B cell (primary cell): ENCODE data around the gene TMEM44. TPM values are rescaled to one million over a fixed set of nuclear protein-coding genes. Genes with fewer than 3 reads are reported as not detected.
A peak's percentile ranks its signal among the peaks of the same experiment; 100 is the strongest.

Experiments used
- ATAC-seq: fragments of 200-7000 bp; cut with Tn5 transposase; one replicate; pipeline ENCODE4 v1.10.0; 2021; ENCODE audit warnings: low read depth, mild to moderate bottlenecking, moderate number of reproducible peaks, moderate library complexity
- CTCF ChIA-PET: fragments of 350-600 bp; sonication (Branson Sonifier 250); formaldehyde crosslinking; loops from one replicate; lab custom pipeline; 2021; ENCODE audit warnings: antibody characterized with exemption, inconsistent platforms; lab: Charles Lee
- POLR2A ChIA-PET: fragments of 350-600 bp; sonication (Branson Sonifier 250); formaldehyde crosslinking; loops from one replicate; lab custom pipeline; 2021; ENCODE audit warnings: antibody characterized with exemption; lab: Charles Lee
- DNase-seq: peaks from one replicate; pipeline ENCODE4 v3.0.0; 2013
- H2AFZ ChIP-seq: 2 replicates; pipeline ENCODE4 v1.6.1; 2012; ENCODE audit warnings: mild to moderate bottlenecking, low read depth, low read length; ENCODE audit not compliant: insufficient read depth, poor library complexity, severe bottlenecking
- H3K27ac ChIP-seq, 2 donors: 1 replicate in 1 of 2; 2 replicates in 1 of 2; pipeline ENCODE4 v1.5.1; 2012 to 2013; ENCODE audit warnings: low read length in 2 of 2, mild to moderate bottlenecking in 2 of 2, moderate library complexity in 1 of 2
- H3K27me3 ChIP-seq, 4 experiments: fragments of 200-600 bp in 1 of 4; sonication (generic) in 1 of 4; replicated peaks in 1 of 4; 1 replicate in 2 of 4; 2 replicates in 2 of 4; pipeline versions ENCODE4 v1.6.1 to v1.7.0; 2013 to 2016; ENCODE audit warnings: low read length in 3 of 4, mild to moderate bottlenecking in 2 of 4, mixed read lengths in 1 of 4, moderate library complexity in 1 of 4; ENCODE audit not compliant: insufficient read depth in 4 of 4, control insufficient read depth in 3 of 4; ENCODE audit errors: control extremely low read depth in 1 of 4
- H3K36me3 ChIP-seq, 2 experiments: replicated peaks in 1 of 2; 1 replicate in 1 of 2; 2 replicates in 1 of 2; pipeline versions ENCODE4 v1.6.1 to v1.7.1; 2013; ENCODE audit warnings: low read length in 1 of 2; ENCODE audit not compliant: insufficient read depth in 2 of 2, control insufficient read depth in 1 of 2; ENCODE audit errors: control extremely low read depth in 1 of 2, extremely low read depth in 1 of 2
- H3K4me1 ChIP-seq, 2 donors: fragments of 200-600 bp in 1 of 2; sonication (generic) in 1 of 2; 1 replicate in 1 of 2; 2 replicates in 1 of 2; pipeline versions ENCODE4 v1.5.1 to v1.6.1; 2013 to 2017; ENCODE audit warnings: low read length in 2 of 2; ENCODE audit not compliant: control insufficient read depth in 2 of 2, insufficient read depth in 2 of 2
- H3K4me2 ChIP-seq: replicated peaks from 2 replicates; pipeline ENCODE3; 2012; ENCODE audit warnings: mild to moderate bottlenecking, low read depth, low read length; ENCODE audit not compliant: poor library complexity, severe bottlenecking
- H3K4me3 ChIP-seq, 5 experiments: fragments of 200-600 bp in 1 of 5; sonication (generic) in 1 of 5; 1 replicate in 3 of 5; 2 replicates in 2 of 5; pipeline versions ENCODE4 v1.5.1 to v1.7.0; 2011 to 2016; ENCODE audit warnings: low read length in 4 of 5, mild to moderate bottlenecking in 4 of 5, low read depth in 2 of 5, control low read depth in 1 of 5, moderate library complexity in 1 of 5; ENCODE audit not compliant: insufficient read depth in 1 of 5; ENCODE audit errors: control extremely low read depth in 1 of 5, extremely low read depth in 1 of 5
- H3K79me2 ChIP-seq: fragments of 200-600 bp; sonication (generic); one replicate; pipeline ENCODE4 v1.6.0; 2016; ENCODE audit warnings: low read length; ENCODE audit not compliant: control insufficient read depth, insufficient read depth
- H3K9ac ChIP-seq: fragments of 200-600 bp; sonication (generic); 2 replicates; pipeline ENCODE4 v1.6.1; 2017; ENCODE audit warnings: mild to moderate bottlenecking, low read length, moderate library complexity
- H3K9me3 ChIP-seq, 3 donors: one replicate each; pipeline versions ENCODE4 v1.6.1 to v1.7.1; 2013; ENCODE audit warnings: low read length in 2 of 3; ENCODE audit not compliant: control insufficient read depth in 2 of 3, insufficient read depth in 1 of 3; ENCODE audit errors: control extremely low read depth in 1 of 3
- H4K20me1 ChIP-seq: 2 replicates; pipeline ENCODE4 v1.6.0; 2012; ENCODE audit warnings: mild to moderate bottlenecking, low read length; ENCODE audit not compliant: insufficient read depth, control insufficient read depth, poor library complexity, severe bottlenecking
- H3K27ac Mint-ChIP-seq: one replicate; pipeline ENCODE4 v1.8.0; 2021; ENCODE audit warnings: mixed read lengths
- H3K27me3 Mint-ChIP-seq: one replicate; pipeline ENCODE4 v1.8.0; 2021; ENCODE audit warnings: mixed read lengths
- H3K4me1 Mint-ChIP-seq: one replicate; pipeline ENCODE4 v1.8.0; 2021; ENCODE audit warnings: mixed read lengths
- H3K4me3 Mint-ChIP-seq: one replicate; pipeline ENCODE4 v1.8.0; 2021; ENCODE audit warnings: mixed read lengths
- H3K9me3 Mint-ChIP-seq: one replicate; pipeline ENCODE4 v1.8.0; 2022; ENCODE audit warnings: mixed read lengths; ENCODE audit not compliant: insufficient read depth
- EZH2 ChIP-seq: IDR thresholded peaks from 2 replicates; pipeline ENCODE4 v1.6.1; 2012; ENCODE audit warnings: borderline replicate concordance, low read depth, mild to moderate bottlenecking, moderate library complexity, low read length; ENCODE audit not compliant: insufficient read depth, poor library complexity, severe bottlenecking
- WGBS: methylation state at CpG from one replicate; pipeline ENCODE4 v1.1.5; 2013; ENCODE audit warnings: missing lambda C conversion rate; ENCODE audit not compliant: insufficient coverage; 5-methylcytosine and 5-hydroxymethylcytosine counted together
- intact Hi-C: fragments of 100-400 bp; cut with micrococcal nuclease; formaldehyde crosslinking; loops from one replicate; pipeline ENCODE4 v1.10.0; 2022
- polyA plus RNA-seq: library from polyadenylated mRNA; depleted of rRNA; stranded (reverse); fragments of >200 nt; gene quantifications from 2 replicates; pipeline ENCODE4 v1.2.3, GENCODE V29; 2012
- total RNA-seq, 2 donors: library from RNA; stranded (reverse); fragments of 120-200 nt in 1 of 2; gene quantifications; 1 replicate in 1 of 2; 2 replicates in 1 of 2; pipeline versions ENCODE4 v1.2.3 to v1.2.4, GENCODE V29; 2013 to 2022
- TF ChIP-seq, protein P1 (sequence below): fragments of 200-600 bp; IDR thresholded peaks from one replicate; pipeline ENCODE4 v1.8.0; 2022; ENCODE audit warnings: antibody characterized with exemption, mild to moderate bottlenecking

The TMEM44 gene
- total and polyA plus RNA-seq, 2 donors (not counting 1 experiment from before 2014, with no cell fraction given) = 4.1 to 7.5 TPM

DNA sequence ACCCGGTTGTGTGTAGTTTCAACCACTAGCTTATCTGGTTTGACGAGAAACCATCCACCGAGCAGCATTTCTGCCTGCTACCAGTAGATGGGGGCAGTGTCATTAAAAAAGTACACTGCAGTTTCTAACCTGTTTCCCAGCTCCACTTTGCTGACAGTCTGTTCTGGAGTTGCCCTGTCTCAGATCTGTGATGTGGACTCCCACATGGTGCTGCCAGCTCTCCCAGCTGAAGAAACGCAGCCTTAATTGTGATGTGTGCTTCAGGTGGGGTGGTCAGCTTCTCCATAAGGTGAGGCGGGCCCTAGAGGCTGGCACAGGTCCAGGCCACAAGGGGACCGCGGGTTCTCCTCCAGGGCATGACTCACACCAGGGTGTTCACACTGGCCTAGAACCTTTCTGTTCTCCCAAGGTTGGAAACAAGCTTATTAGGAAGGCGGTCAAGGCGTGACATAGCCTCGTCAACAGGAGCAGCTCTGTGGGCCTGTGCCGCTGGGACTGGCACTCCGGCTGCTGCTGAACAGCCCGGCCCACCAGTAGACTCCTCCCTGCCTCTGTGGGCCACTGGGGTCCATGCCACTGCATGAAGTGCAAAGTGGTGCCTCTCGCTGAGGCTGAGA is 49.6 kb upstream of the TMEM44 start:
- Mint-ChIP-seq H3K4me1 (peaks cover 43% of the 10 kb centered on the region), H3K27me3 (no peaks in the 10 kb centered on the region), H3K27ac (peak overlapping the region; percentile 26), H3K9me3 (no peaks in the 10 kb centered on the region), H3K4me3 (peak overlapping the region; percentile 23)
- ATAC-seq (peak; percentile 37), DNase-seq (peak; percentile 87)
- ChIA-PET CTCF (interaction anchor here (0.6 to 13.4 kb wide), 84 partner anchors 9 to 859 kb away, joined by 3 to 231 read pairs (median 4); partner anchors contain the start of genes LSG1 and XXYLT1), POLR2A (interaction anchor here (0.7 to 1.4 kb wide), 7 partner anchors 8 to 861 kb away, joined by 3 to 9 read pairs (median 4); partner anchors contain the start of genes LSG1, PPP1R2 and XXYLT1)
- no peak overlapping the region for H3K4me3 ChIP-seq
- H3K9me3 ChIP-seq = peaks cover 0 to 5% (median 0%) of the 10 kb centered on the region in 3 donors
- H3K4me1 ChIP-seq = peaks cover 15 to 29% of the 10 kb centered on the region in 2 donors
- H3K27ac ChIP-seq = no peak overlapping the region
- WGBS = 55% methylated on average over 14 of the region's 14 CpGs
- no peaks in the 10 kb centered on the region for H3K27me3 ChIP-seq
- peaks cover 42% of the 10 kb centered on the region for H3K79me2 ChIP-seq
- H4K20me1 ChIP-seq = peaks cover 19% of the 10 kb centered on the region
- H3K9ac ChIP-seq = no peak overlapping the region
- peak overlapping the region; percentile 29 for H2AFZ ChIP-seq
- TF ChIP-seq, protein P1, sequence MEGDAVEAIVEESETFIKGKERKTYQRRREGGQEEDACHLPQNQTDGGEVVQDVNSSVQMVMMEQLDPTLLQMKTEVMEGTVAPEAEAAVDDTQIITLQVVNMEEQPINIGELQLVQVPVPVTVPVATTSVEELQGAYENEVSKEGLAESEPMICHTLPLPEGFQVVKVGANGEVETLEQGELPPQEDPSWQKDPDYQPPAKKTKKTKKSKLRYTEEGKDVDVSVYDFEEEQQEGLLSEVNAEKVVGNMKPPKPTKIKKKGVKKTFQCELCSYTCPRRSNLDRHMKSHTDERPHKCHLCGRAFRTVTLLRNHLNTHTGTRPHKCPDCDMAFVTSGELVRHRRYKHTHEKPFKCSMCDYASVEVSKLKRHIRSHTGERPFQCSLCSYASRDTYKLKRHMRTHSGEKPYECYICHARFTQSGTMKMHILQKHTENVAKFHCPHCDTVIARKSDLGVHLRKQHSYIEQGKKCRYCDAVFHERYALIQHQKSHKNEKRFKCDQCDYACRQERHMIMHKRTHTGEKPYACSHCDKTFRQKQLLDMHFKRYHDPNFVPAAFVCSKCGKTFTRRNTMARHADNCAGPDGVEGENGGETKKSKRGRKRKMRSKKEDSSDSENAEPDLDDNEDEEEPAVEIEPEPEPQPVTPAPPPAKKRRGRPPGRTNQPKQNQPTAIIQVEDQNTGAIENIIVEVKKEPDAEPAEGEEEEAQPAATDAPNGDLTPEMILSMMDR = peak; percentile 90
- no peak for TF ChIP-seq EZH2
- H3K4me2 ChIP-seq = peak overlapping the region; percentile 46
- intact Hi-C loops = loop anchor here (1.0 to 10.0 kb wide), 7 partner anchors 11 to 588 kb away; partner anchors contain the start of genes LSG1 and XXYLT1
- peaks cover 0 to 5% of the 10 kb centered on the region in 2 experiments for H3K36me3 ChIP-seq
